Endothelial cell of umbilical vein (primary cell): Measurements from ENCODE around the gene ERRFI1. TPM values are rescaled to one million over a fixed set of nuclear protein-coding genes. Genes with fewer than 3 reads are reported as not detected.

Experiments
- BruUV-seq: library from RNA; stranded (reverse); fragments of 400-500 nt; replicated peaks from 2 replicates; lab custom pipeline; 2021; lab: Mats Ljungman, UMichigan
- CTCF ChIA-PET: fragments of 300-600, 350-600 bp; sonication (Branson Sonifier 250); formaldehyde crosslinking; loops from one replicate; lab custom pipeline; 2021; ENCODE audit warnings: antibody characterized with exemption, inconsistent platforms; lab: Charles Lee
- POLR2A ChIA-PET: fragments of 300-600, 350-600 bp; sonication (Branson Sonifier 250); formaldehyde crosslinking; loops from one replicate; lab custom pipeline; 2021; ENCODE audit warnings: antibody characterized with exemption, inconsistent platforms; lab: Charles Lee
- DNase-seq: peaks from one replicate; pipeline ENCODE4 v3.0.0-alpha.2; 2011; ENCODE audit warnings: low read depth, low spot score
- FAIRE-seq: peaks from 2 replicates; lab custom pipeline; 2011; peaks lifted over from hg19 to GRCh38; lab: Jason Lieb, UNC
- H2AFZ ChIP-seq: 2 replicates; pipeline ENCODE4 v1.6.0; 2012; ENCODE audit warnings: low read depth, low read length, control low read depth, inconsistent platforms
- H3K27ac ChIP-seq: 2 replicates; pipeline ENCODE4 v1.5.1; 2011; ENCODE audit warnings: low read depth, mild to moderate bottlenecking, control low read depth, low read length, moderate library complexity; ENCODE audit not compliant: insufficient read depth
- H3K27me3 ChIP-seq, 2 experiments: 2 replicates each; pipeline versions ENCODE4 v1.6.0 to v1.6.1; 2011; ENCODE audit warnings: low read length in 2 of 2, mixed read lengths in 1 of 2; ENCODE audit not compliant: control insufficient read depth in 2 of 2, insufficient read depth in 2 of 2
- H3K36me3 ChIP-seq, 2 experiments: 2 replicates in 1 of 2; 3 replicates in 1 of 2; pipeline ENCODE4 v1.5.1; 2011; ENCODE audit warnings: low read length in 2 of 2, mild to moderate bottlenecking in 1 of 2, moderate library complexity in 1 of 2; ENCODE audit not compliant: control insufficient read depth in 2 of 2, insufficient read depth in 2 of 2; ENCODE audit errors: extremely low read depth in 1 of 2
- H3K4me1 ChIP-seq: 3 replicates; pipeline ENCODE4 v1.5.1; 2011; ENCODE audit warnings: mild to moderate bottlenecking, low read length; ENCODE audit not compliant: control insufficient read depth, insufficient read depth; ENCODE audit errors: extremely low read depth
- H3K4me2 ChIP-seq: 2 replicates; pipeline ENCODE4 v1.6.1; 2011; ENCODE audit warnings: low read length, control low read depth, mixed read lengths; ENCODE audit not compliant: insufficient read depth
- H3K4me3 ChIP-seq, 3 experiments: fragments of 200-600 bp in 1 of 3; sonication (generic), shearing (Covaris generic) in 1 of 3; replicated peaks in 1 of 3; 2 replicates each; pipeline ENCODE4 v1.5.1; 2011 to 2016; ENCODE audit warnings: control low read depth in 3 of 3, low read length in 3 of 3, mild to moderate bottlenecking in 2 of 3, inconsistent platforms in 1 of 3, low read depth in 1 of 3, moderate library complexity in 1 of 3; ENCODE audit not compliant: insufficient read depth in 1 of 3
- H3K79me2 ChIP-seq: 2 replicates; pipeline ENCODE4 v1.6.0; 2012; ENCODE audit warnings: low read length, inconsistent platforms; ENCODE audit not compliant: control insufficient read depth, insufficient read depth
- H3K9ac ChIP-seq: replicated peaks from 2 replicates; pipeline ENCODE3; 2011; ENCODE audit warnings: low read length, control low read depth; ENCODE audit not compliant: insufficient read depth; ENCODE audit errors: extremely low read depth
- H3K9me1 ChIP-seq: replicated peaks from 3 replicates; pipeline ENCODE4 v1.6.0; 2011; ENCODE audit warnings: mild to moderate bottlenecking, low read length; ENCODE audit not compliant: control insufficient read depth, insufficient read depth; ENCODE audit errors: extremely low read depth
- H3K9me3 ChIP-seq: replicated peaks from 2 replicates; pipeline ENCODE4 v1.5.1; 2012; ENCODE audit warnings: low read length, inconsistent platforms; ENCODE audit not compliant: control insufficient read depth, insufficient read depth
- H4K20me1 ChIP-seq: replicated peaks from 2 replicates; pipeline ENCODE3; 2011; ENCODE audit warnings: mild to moderate bottlenecking, low read length; ENCODE audit not compliant: control insufficient read depth, insufficient read depth; ENCODE audit errors: extremely low read depth
- CTCF ChIP-seq, 2 donors: IDR thresholded peaks; 1 replicate in 1 of 2; 2 replicates in 1 of 2; pipeline ENCODE4 v1.5.1; 2011; ENCODE audit warnings: low read length in 2 of 2, mild to moderate bottlenecking in 2 of 2, moderate library complexity in 2 of 2, control low read depth in 1 of 2, inconsistent platforms in 1 of 2, low read depth in 1 of 2; ENCODE audit not compliant: insufficient read depth in 1 of 2; ENCODE audit errors: extremely low read depth in 1 of 2
- EZH2 ChIP-seq: IDR thresholded peaks from 2 replicates; pipeline ENCODE4 v1.6.1; 2012; ENCODE audit warnings: borderline replicate concordance, low read depth, mild to moderate bottlenecking, moderate library complexity, low read length, inconsistent platforms; ENCODE audit not compliant: severe bottlenecking
- FOS ChIP-seq: IDR thresholded peaks from 2 replicates; pipeline ENCODE4 v1.6.1; 2011; ENCODE audit warnings: mild to moderate bottlenecking, low read length, moderate library complexity, borderline replicate concordance; ENCODE audit not compliant: insufficient read depth
- GATA2 ChIP-seq: IDR thresholded peaks from 2 replicates; pipeline ENCODE4 v1.7.0; 2011; ENCODE audit warnings: low read depth, mild to moderate bottlenecking, moderate library complexity, mixed read lengths, low read length; ENCODE audit not compliant: insufficient read length, insufficient read depth
- JUN ChIP-seq: IDR thresholded peaks from 2 replicates; pipeline ENCODE4 v1.6.1; 2011; ENCODE audit warnings: borderline replicate concordance, low read depth; ENCODE audit not compliant: insufficient read length, insufficient read depth
- MYC ChIP-seq: IDR thresholded peaks from one replicate; pipeline ENCODE4 v1.6.1; 2011; ENCODE audit warnings: mild to moderate bottlenecking, low read depth, low read length
- POLR2A ChIP-seq: IDR thresholded peaks from 2 replicates; pipeline ENCODE4 v1.6.1; 2012; ENCODE audit warnings: low read depth, mild to moderate bottlenecking, control low read depth, low read length
- POLR2AphosphoS5 ChIP-seq: IDR thresholded peaks from 2 replicates; pipeline ENCODE4 v1.6.1; 2012; ENCODE audit warnings: low read depth, mild to moderate bottlenecking, control low read depth, low read length, moderate library complexity; ENCODE audit not compliant: insufficient read depth
- dilution Hi-C: fragments of 300-500 bp; cut with MboI; formaldehyde crosslinking; loops from one replicate; pipeline ENCODE4 v1.15.0; 2019; ENCODE audit warnings: low sequenced_read_pairs; ENCODE audit not compliant: extremely low pct_ligation_motif_present
- intact Hi-C: fragments of 100-400 bp; cut with micrococcal nuclease; formaldehyde crosslinking; loops from one replicate; pipeline ENCODE4 v1.10.0; 2022
- polyA plus RNA-seq, 4 experiments: library from polyadenylated mRNA; depleted of rRNA in 3 of 4; stranded (reverse) in 3 of 4; unstranded in 1 of 4; fragments of >200 nt; gene quantifications; 2 replicates each; pipeline versions ENCODE4 v1.2.1 to v1.2.3, GENCODE V29; 2011 to 2012; ENCODE audit warnings: missing spikeins in 1 of 4
- total RNA-seq: library from RNA; stranded (reverse); gene quantifications from 2 replicates; pipeline ENCODE4 v1.2.3, GENCODE V29; 2021
- TF ChIP-seq, protein P1 (sequence below): IDR thresholded peaks from 2 replicates; pipeline ENCODE4 v1.6.1; 2011; ENCODE audit not compliant: insufficient read depth, insufficient read length

The ERRFI1 gene
- total and polyA plus RNA-seq, 2 donors (not counting 3 experiments of a cell fraction or from before 2014, with no cell fraction given): 28.1 to 32.0 TPM

- Histone ChIP-seq H3K27ac (no peak overlapping the region), H3K4me1 (peaks cover 2% of the 10 kb centered on the region), H3K27me3 (no peaks in the 10 kb centered on the region), H3K4me3 (no peak overlapping the region), H4K20me1 (peaks cover 2% of the 10 kb centered on the region), H3K9me1 (no peaks in the 10 kb centered on the region), H3K9me3 (no peaks in the 10 kb centered on the region), H3K9ac (no peak overlapping the region), H3K79me2 (peaks cover 36% of the 10 kb centered on the region), H2AFZ (no peak overlapping the region), H3K4me2 (no peak overlapping the region), H3K36me3 (peaks cover 29 to 33% of the 10 kb centered on the region in 2 experiments)
- no TSS peak for BruUV-seq
- FAIRE-seq (no peak), DNase-seq (no peak)
- POLR2A ChIA-PET: no interaction called here
- intact Hi-C loops: no loop called here
- dilution Hi-C loops: no loop called here
- CTCF ChIA-PET: interaction anchor here (1.6 kb wide), 1 partner anchor 48 kb away, joined by 4 read pairs; no protein-coding TSS in a partner anchor
- no peak for TF ChIP-seq FOS
- TF ChIP-seq POLR2AphosphoS5: no peak
- TF ChIP-seq POLR2A: no peak
- TF ChIP-seq CTCF (IDR thresholded peaks at IDR 0.05; ENCODE audit: extremely low read depth in 1 of 2, insufficient read depth in 1 of 2, low read depth in 1 of 2, low read length in 2 of 2): no peak
Measured at GRCh38 chr1:7967651-7968050, 58.5 kb downstream of the ERRFI1 start.

DNA sequence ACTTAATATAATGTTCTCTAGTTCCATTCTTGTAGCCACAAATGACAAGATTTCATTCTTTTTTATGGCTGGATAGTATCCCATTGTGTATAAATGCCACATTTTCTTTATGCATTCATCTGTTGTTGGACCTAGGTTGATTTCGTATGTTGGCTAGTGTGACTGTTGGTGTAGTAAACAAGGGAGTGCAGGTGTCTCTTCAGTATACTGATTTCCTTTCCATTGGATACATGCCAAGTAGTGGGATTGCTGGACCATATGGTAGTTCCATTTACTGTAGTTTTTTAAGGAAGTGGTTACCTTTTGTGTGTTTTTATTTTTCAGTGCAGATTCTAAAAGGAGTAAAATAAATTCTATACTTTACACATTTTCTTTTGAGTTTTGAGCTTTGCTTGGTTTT is 58.9 kb downstream of the ERRFI1 start:
- Histone ChIP-seq H3K36me3 (peaks cover 29 to 32% of the 10 kb centered on the region in 2 experiments), H3K9ac (no peak overlapping the region), H3K4me1 (peaks cover 7% of the 10 kb centered on the region), H4K20me1 (peaks cover 2% of the 10 kb centered on the region), H3K27me3 (no peaks in the 10 kb centered on the region), H3K9me3 (no peaks in the 10 kb centered on the region), H3K4me2 (no peak overlapping the region), H2AFZ (no peak overlapping the region), H3K9me1 (no peaks in the 10 kb centered on the region), H3K4me3 (no peak overlapping the region), H3K27ac (no peak overlapping the region), H3K79me2 (peaks cover 41% of the 10 kb centered on the region)
- intact Hi-C loops (no loop called here), dilution Hi-C loops (no loop called here)
- no peak for TF ChIP-seq FOS
- TF ChIP-seq MYC: no peak
- TF ChIP-seq EZH2: no peak
- TF ChIP-seq JUN: no peak
- TF ChIP-seq GATA2: no peak
- TF ChIP-seq CTCF (IDR thresholded peaks at IDR 0.05; ENCODE audit: extremely low read depth in 1 of 2, insufficient read depth in 1 of 2, low read depth in 1 of 2, low read length in 2 of 2): no peak
- no peak for TF ChIP-seq POLR2A
- TF ChIP-seq, protein P1, sequence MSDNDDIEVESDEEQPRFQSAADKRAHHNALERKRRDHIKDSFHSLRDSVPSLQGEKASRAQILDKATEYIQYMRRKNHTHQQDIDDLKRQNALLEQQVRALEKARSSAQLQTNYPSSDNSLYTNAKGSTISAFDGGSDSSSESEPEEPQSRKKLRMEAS: no peak
- TF ChIP-seq POLR2AphosphoS5: no peak
- ChIA-PET POLR2A (no interaction called here), CTCF (interaction anchor here (1.0 to 1.6 kb wide), 2 partner anchors 8 to 48 kb away, joined by 4 to 5 read pairs; no protein-coding TSS in a partner anchor)
- DNase-seq (peak; percentile 12), FAIRE-seq (no peak)
- BruUV-seq: no TSS peak
